ENCODE data around the gene WWC1. TPM values are rescaled to one million over a fixed set of nuclear protein-coding genes. Genes with fewer than 3 reads are reported as not detected.
"Not testable (repeated sequence)": the region's sequence is repeated elsewhere in the genome, so short reads cannot be mapped to it uniquely, and the experiment has no call there.

WWC1 gene
- total RNA-seq, 4 donors from 2014 or later: 0.51 TPM; not detected in 3

DNA sequence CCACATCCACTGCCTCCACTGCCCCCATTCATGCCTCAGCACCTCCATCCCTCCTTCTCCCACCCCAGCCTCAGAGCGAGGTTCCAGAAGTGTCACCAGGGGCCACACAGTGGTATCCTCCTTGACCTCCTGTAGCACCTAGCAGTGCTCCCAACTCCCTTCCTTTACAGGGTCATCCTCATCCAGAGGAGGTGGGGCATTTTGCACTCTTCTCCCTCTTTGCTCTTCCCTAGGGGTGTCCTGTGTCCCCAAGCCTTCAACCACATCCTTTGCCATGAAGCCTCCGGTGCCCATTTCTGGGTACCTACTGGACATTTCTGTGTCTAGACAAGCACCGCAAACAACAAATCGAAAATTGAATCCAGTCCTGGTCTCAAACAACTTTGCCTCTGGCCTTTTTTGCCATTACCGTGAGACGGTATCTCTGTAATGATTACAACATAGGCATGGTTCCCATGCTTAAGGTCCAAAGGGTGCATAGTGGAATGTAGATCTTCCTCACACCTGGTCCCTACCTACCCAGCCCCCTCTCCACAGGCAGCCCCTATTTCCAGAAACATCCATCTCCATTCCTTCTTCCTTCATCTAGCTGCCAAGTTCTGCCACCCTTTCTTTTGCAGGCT is 17.6 kb downstream of the WWC1 start:
- intact Hi-C loops (cut with DNase I; ENCODE audit: low total_unique reads): no loop called here
- Histone ChIP-seq H3K4me3 (no peak overlapping the region), H3K27me3 (no peaks in the 10 kb centered on the region), H3K36me3 (no peaks in the 10 kb centered on the region), H3K27ac (no peak overlapping the region), H3K9me3 (no peaks in the 10 kb centered on the region), H3K4me1 (no peaks in the 10 kb centered on the region)
- TF ChIP-seq POLR2A (IDR thresholded peaks at IDR 0.05): no peak
- TF ChIP-seq, protein P1, sequence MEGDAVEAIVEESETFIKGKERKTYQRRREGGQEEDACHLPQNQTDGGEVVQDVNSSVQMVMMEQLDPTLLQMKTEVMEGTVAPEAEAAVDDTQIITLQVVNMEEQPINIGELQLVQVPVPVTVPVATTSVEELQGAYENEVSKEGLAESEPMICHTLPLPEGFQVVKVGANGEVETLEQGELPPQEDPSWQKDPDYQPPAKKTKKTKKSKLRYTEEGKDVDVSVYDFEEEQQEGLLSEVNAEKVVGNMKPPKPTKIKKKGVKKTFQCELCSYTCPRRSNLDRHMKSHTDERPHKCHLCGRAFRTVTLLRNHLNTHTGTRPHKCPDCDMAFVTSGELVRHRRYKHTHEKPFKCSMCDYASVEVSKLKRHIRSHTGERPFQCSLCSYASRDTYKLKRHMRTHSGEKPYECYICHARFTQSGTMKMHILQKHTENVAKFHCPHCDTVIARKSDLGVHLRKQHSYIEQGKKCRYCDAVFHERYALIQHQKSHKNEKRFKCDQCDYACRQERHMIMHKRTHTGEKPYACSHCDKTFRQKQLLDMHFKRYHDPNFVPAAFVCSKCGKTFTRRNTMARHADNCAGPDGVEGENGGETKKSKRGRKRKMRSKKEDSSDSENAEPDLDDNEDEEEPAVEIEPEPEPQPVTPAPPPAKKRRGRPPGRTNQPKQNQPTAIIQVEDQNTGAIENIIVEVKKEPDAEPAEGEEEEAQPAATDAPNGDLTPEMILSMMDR (IDR thresholded peaks at IDR 0.05 in 4 of 5, conservative IDR thresholded peaks at IDR 0.05 in 1 of 5): no peak
- in situ Hi-C loops (cut with MboI; ENCODE audit: low sequenced_read_pairs in 4 of 4): no loop called here
- DNase-seq (no peak), ATAC-seq (no peak)

- ATAC-seq; H3K4me3 ChIP-seq; H3K4me1 ChIP-seq; intact Hi-C loops (cut with DNase I; ENCODE audit: low total_unique reads); H3K36me3 ChIP-seq; H3K27ac ChIP-seq; in situ Hi-C loops (cut with MboI; ENCODE audit: low sequenced_read_pairs in 4 of 4); H3K9me3 ChIP-seq; DNase-seq; H3K27me3 ChIP-seq: not testable (repeated sequence)
Measured at GRCh38 chr5:168310541-168310940, 19.1 kb downstream of the WWC1 start.

DNA sequence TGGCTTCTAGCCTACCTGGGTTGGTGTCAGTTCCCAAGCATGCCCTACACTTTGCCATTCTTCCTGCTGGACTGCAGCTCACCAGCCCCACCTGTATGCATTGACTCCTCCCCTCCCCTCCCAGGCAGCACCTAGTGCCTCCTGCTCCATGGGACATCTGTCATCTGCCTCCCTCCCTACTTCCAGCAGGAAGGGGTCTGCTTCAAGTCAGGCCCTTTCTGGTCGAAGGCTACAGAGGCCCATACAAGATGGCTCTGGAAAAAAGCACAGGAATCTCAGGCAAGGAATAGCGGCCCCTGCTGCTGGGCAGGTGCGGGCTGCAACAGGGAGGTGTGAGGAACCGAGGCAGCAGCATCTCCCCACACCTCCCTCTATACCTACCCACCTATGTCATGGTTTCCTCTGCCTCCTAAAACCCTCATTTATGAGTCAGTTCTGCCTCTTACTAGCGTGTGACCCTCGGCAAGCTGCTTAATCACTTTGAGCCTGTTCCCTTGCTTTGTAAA is 19.7 kb downstream of the WWC1 start:
- no peak overlapping the region for H3K4me3 ChIP-seq
- no peak overlapping the region for H3K27ac ChIP-seq
- no peaks in the 10 kb centered on the region for H3K27me3 ChIP-seq
- intact Hi-C loops (cut with DNase I; ENCODE audit: low total_unique reads) (no loop called here), in situ Hi-C loops (cut with MboI; ENCODE audit: low sequenced_read_pairs in 4 of 4) (no loop called here)
- ATAC-seq (no peak), DNase-seq (no peak)
- H3K36me3 ChIP-seq: no peaks in the 10 kb centered on the region
- no peak for TF ChIP-seq POLR2A (IDR thresholded peaks at IDR 0.05)
- TF ChIP-seq, protein P1 (IDR thresholded peaks at IDR 0.05 in 4 of 5, conservative IDR thresholded peaks at IDR 0.05 in 1 of 5): no peak
- H3K4me1 ChIP-seq: no peaks in the 10 kb centered on the region
- H3K9me3 ChIP-seq: no peaks in the 10 kb centered on the region

GRCh38 chr5:168312606-168313295 is 21.3 kb downstream of the WWC1 start:
- Histone ChIP-seq H3K36me3 (no peaks in the 10 kb centered on the region), H3K4me1 (no peaks in the 10 kb centered on the region), H3K4me3 (no peak overlapping the region), H3K9me3 (no peaks in the 10 kb centered on the region), H3K27me3 (no peaks in the 10 kb centered on the region), H3K27ac (no peak overlapping the region)
- TF ChIP-seq, protein P1 (IDR thresholded peaks at IDR 0.05 in 4 of 5, conservative IDR thresholded peaks at IDR 0.05 in 1 of 5): no peak
- no peak for TF ChIP-seq POLR2A (IDR thresholded peaks at IDR 0.05)
- ATAC-seq (no peak), DNase-seq (no peak)
- in situ Hi-C loops (cut with MboI; ENCODE audit: low sequenced_read_pairs in 4 of 4): no loop called here
- intact Hi-C loops (cut with DNase I; ENCODE audit: low total_unique reads): no loop called here

- in situ Hi-C loops (cut with MboI; ENCODE audit: low sequenced_read_pairs in 4 of 4): no loop called here
- intact Hi-C loops (cut with DNase I; ENCODE audit: low total_unique reads): no loop called here
Measured at GRCh38 chr5:168313596-168314204, 22.3 kb downstream of the WWC1 start.

More at GRCh38 chr5:168313596-168314204, 22.3 kb downstream of the WWC1 start:
- ATAC-seq (no peak), DNase-seq (no peak)
- no peak overlapping the region for H3K4me3 ChIP-seq
- no peaks in the 10 kb centered on the region for H3K9me3 ChIP-seq
- H3K27me3 ChIP-seq: no peaks in the 10 kb centered on the region
- no peak overlapping the region for H3K27ac ChIP-seq
- no peaks in the 10 kb centered on the region for H3K36me3 ChIP-seq
- H3K4me1 ChIP-seq: no peaks in the 10 kb centered on the region
- TF ChIP-seq, protein P1 (IDR thresholded peaks at IDR 0.05 in 4 of 5, conservative IDR thresholded peaks at IDR 0.05 in 1 of 5): no peak
